GM12874 (cell line): ENCODE measurements around the gene CHRNA5.

ENCODE experiments used
- TF ChIP-seq, protein P1 (sequence below): IDR thresholded peaks from 2 replicates; pipeline ENCODE4 v1.5.1; 2011; ENCODE audit warnings: low read depth, mild to moderate bottlenecking, control low read depth, low read length, moderate library complexity; ENCODE audit not compliant: insufficient read depth

Gene CHRNA5

GRCh38 chr15:78552597-78552996 lies 12.7 kb upstream of the CHRNA5 start:
- TF ChIP-seq, protein P1, sequence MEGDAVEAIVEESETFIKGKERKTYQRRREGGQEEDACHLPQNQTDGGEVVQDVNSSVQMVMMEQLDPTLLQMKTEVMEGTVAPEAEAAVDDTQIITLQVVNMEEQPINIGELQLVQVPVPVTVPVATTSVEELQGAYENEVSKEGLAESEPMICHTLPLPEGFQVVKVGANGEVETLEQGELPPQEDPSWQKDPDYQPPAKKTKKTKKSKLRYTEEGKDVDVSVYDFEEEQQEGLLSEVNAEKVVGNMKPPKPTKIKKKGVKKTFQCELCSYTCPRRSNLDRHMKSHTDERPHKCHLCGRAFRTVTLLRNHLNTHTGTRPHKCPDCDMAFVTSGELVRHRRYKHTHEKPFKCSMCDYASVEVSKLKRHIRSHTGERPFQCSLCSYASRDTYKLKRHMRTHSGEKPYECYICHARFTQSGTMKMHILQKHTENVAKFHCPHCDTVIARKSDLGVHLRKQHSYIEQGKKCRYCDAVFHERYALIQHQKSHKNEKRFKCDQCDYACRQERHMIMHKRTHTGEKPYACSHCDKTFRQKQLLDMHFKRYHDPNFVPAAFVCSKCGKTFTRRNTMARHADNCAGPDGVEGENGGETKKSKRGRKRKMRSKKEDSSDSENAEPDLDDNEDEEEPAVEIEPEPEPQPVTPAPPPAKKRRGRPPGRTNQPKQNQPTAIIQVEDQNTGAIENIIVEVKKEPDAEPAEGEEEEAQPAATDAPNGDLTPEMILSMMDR: no peak

- TF ChIP-seq, protein P1: no peak
Measured at GRCh38 chr15:78561490-78561889, 3.8 kb upstream of the CHRNA5 start.

GRCh38 chr15:78563092-78563491 lies 2.2 kb upstream of the CHRNA5 start:
- TF ChIP-seq, protein P1: no peak

DNA sequence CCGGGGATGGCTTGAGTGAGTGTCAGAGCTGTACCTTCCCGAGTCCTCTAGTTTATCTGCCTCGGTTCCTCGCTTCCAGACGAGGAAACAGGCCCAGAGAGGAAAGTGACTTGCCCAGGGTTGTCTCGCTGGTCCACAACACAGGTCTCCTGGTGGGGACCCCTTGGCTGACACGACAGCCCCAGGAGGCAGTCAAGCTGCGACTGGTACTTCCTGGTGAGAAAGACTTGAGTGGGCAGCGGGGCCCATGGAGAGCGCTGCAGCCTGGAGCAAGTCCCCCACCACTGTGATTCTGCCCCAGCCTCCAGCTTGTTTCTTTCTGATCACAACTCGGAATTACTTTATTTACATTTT lies 600 bp upstream of the CHRNA5 start:
- TF ChIP-seq, protein P1: no peak

GRCh38 chr15:78565951-78566774 lies 843 bp downstream of the CHRNA5 start:
- TF ChIP-seq, protein P1: peak; percentile 10; the same call in 1 of the 2 replicates

DNA sequence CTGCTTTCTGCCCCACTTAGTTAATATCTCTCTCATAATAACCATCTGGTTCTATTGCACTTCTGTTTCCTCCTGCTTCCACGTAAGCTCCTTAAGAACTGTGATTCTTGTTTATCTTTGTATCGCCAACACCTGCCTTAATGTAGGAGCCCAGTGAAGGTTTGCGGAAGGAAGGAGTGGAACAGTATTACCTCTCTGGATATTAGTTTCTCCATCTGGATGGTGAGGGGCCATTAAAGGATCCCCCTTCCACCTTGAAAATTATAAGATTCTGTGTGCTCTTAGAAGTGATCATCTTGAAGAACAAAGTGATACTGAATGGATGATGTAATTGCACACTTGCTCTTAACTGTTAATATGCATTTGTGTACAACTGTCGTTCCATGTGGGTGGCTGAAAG lies 2.2 kb downstream of the CHRNA5 start:
- TF ChIP-seq, protein P1: no peak

DNA sequence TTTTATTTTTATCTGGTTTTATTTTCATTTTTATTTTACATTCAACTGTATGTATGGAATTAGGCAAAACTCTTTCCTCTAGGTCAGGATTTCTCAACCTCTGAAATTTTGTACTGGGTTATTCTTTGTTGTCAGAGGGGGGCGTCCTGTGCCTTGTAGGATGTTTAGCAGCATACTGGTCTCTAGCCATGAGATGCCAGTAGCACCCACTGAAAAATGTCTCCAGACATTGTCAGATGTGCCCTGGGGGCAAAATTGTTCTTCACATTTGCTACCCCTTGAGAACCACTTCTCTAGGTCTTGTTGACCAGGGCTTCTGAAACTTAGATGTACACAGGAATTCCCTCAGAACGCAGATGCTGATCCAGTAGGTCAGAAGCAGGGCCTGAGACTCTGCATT lies 5.4 kb downstream of the CHRNA5 start:
- TF ChIP-seq, protein P1: no peak
